Measurements from ENCODE around the gene PLEKHH2.
"Not testable (repeated sequence)": the region's sequence is repeated elsewhere in the genome, so short reads cannot be mapped to it uniquely, and the experiment has no call there.

PLEKHH2 gene

DNA sequence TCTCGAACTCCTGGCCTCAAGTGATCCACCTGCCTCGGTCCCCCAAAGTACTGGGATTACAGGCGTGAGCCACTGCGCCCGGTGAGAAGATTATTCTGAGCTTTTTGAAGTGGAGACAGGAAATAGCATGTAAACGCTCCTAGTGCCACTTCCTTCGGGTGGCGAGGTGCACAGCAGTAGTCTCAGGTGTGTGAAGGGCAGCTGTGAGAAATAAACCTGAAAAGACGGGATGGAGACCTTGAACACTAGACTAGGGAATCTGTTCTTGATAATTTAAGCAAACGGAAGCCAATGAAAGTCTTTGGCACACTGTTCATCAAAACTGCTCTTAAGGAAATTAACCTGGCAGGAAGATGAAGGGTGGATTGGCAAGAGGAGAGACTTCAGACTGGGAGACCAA is 439 bp upstream of the PLEKHH2 start:
- DNase-seq (ENCODE audit: low read depth in 3 of 3), result no peak

DNA sequence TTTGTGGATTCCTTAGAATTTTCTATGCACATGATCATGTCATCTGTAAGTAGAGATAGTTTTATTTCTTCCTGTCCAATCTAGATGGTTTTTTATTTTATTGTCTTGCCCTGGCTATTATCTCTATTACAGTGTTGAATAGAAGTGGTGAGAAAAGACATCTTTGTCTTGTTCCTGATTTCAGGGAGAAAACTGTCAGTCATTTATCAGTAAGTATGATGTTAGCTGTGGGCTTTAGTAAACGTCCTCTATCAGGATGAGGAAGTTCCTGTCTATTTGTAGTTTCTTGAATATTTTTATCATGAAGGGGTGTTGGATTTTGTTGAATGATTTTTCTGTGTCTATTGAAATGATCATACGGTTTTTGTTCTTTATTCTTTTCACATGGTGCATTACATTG is 5.3 kb downstream of the PLEKHH2 start:
- DNase-seq (ENCODE audit: low read depth in 3 of 3), result no peak

GRCh38 chr2:43643680-43644079 is 6.6 kb downstream of the PLEKHH2 start:
- no peak for DNase-seq (ENCODE audit: low read depth in 3 of 3)

DNA sequence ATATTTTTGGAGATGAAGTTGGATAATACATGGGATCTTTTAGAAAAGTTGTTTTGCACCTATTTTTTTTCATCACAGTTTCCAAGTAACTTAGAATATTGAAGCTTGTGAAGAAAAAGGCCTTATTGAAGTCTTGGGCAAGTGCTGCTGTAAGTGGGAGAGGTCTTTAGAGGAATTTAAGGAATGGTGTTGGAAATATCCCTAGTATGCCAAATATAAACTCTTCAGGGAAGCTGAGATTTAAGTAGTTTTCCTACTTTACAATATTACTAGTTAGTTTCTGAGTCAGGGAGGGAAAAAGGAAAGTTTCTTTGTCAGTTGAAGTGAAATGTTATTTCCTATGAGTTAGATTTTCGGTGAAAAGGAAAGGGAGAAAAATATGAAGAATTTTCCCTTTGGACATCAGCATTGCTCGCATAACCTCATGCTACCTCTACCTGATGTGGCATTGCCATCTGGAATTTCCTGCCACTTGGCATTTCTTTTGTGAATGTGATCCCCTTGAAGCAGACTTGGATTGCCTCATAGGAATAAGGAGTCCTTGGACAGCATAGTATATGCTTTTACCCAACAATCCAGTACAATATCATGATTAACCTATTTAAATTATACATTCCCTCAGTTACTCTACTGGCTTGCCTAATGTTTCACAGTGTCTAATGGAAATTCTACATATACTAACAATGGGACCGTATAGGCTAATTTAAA is 12.1 kb downstream of the PLEKHH2 start:
- DNase-seq (ENCODE audit: low read depth in 3 of 3), result no peak

DNA sequence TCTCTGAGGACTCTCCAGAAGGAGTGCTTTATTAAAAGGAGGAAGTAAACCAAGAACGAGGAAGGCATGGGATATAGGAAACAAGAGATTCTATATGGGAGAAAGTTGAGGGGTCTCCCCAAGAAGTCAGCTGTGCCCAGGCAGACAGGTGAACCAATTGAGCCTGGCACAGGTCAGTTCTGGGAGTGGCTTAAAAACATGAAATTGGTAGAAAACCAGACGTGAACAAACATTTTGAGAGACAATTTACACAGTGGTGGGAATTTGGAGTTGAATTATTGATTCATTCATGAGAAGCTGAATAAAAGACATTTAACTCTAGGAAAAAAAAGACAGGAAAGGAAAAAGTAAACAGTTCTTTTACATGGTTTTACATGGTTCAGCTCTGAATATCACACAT is 16.4 kb downstream of the PLEKHH2 start:
- no peak for DNase-seq (ENCODE audit: low read depth in 3 of 3)

- DNase-seq (ENCODE audit: low read depth in 3 of 3), result no peak
These were observed 20.2 kb downstream of the PLEKHH2 start for GRCh38 chr2:43657241-43657640.

- no peak for DNase-seq (ENCODE audit: low read depth in 3 of 3)
These were observed 38.7 kb downstream of the PLEKHH2 start for GRCh38 chr2:43675646-43676321.

DNA sequence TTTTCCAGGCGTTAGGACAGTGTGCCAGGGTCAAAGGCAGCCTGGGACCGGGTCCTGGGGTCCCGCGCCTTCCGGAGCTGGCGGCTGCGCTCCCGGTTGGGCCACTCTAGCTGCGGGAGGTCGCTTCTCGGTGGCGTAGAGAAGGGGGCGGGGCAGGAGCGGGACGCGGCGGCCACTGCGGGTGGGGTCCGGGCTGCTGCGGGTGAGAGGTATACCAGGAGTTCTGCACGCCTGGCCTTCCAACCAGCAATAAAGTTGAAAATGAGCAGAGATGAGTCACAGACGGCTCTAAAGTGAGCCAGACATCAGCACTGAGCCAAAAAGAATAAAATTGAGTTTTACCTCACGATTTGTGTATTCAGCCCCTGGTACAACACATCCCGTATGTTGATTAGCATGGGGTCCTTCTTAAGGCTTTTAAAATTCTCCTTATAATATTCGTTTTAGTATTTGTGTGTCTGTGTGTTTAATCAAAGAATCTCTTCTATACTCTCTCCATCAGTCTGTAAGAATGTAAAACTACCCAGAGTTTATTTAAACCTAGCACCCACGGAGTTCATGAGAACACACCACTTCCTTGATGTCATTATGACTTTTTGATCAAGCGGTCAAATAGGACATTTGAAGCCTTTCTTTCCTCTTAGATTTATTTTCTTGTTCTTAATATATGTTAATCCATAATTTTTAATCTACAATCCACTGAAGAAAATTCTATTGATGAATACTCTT is 39.4 kb downstream of the PLEKHH2 start, which contains the start of gene C1GALT1C1L:
TSS of gene C1GALT1C1L (minus strand) at position 108 of the 729 bp plus-strand sequence. CDS start at position 1, 107 bp downstream.
- DNase-seq (ENCODE audit: low read depth in 3 of 3), result peak; percentile 1 to 27 (median 8)

DNA sequence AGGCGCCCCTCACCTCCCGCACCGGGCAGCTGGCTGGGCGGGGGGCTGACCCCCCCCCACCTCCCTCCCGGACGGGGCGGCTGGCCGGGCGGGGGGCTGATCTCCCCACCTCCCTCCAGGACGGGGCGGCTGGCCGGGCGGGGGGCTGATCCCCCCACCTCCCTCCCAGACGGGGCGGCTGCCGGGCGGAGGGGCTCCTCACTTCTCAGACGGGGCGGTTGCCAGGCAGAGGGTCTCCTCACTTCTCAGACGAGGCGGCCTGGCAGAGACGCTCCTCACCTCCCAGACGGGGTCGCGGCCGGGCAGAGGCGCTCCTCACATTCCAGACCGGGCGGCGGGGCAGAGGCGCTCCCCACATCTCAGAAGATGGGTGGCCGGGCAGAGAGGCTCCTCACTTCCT is 40.7 kb downstream of the PLEKHH2 start:
- not testable (repeated sequence) for DNase-seq (ENCODE audit: low read depth in 3 of 3)

DNA sequence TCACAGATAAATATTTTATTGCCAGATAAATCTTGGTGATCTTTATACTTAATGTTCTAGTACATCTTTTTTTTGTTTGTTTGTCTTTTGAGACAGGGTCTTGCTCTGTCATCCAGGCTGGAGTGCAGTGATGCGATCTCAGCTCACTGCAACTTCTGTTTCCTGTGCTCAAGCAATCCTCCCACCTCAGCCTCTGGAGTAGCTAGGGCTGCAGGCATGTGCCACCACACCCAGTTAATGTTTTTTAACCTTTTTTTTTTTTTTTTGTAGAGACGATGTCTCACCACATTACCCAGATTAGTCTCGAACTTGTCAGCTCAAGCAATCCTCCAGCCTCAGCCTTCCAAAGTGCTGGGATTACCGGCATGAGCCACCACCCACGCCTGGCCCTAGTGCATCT is 48.3 kb downstream of the PLEKHH2 start:
- no peak for DNase-seq (ENCODE audit: low read depth in 3 of 3)

- no peak for DNase-seq (ENCODE audit: low read depth in 3 of 3)
These were observed 52.9 kb downstream of the PLEKHH2 start for GRCh38 chr2:43689999-43690398.

DNA sequence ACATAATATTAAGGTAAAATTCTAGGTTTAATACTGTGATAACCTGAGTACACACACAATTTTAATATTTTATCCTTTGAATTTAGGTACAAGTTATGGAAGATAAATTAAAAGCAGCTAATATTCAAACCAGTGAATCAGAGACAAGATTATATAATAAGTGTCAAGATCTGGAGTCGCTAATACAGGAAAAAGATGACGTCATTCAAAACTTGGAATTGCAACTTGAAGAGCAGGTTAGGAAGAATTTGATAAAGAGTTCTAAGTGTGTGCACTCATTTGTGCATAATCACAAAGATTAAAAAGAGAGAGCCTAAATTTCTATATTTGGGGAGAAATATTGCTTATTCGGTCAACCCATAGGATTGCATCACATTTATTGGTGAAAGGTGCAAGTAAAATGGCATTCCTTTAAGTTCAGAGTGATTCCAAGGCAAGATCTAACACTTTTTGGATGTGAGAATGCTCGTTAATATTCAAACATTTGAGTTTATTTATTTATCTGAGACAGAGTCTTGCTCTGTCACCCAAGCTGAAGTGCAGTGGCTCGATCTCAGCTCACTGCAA is 55.5 kb downstream of the PLEKHH2 start:
- no peak for DNase-seq (ENCODE audit: low read depth in 3 of 3)

DNA sequence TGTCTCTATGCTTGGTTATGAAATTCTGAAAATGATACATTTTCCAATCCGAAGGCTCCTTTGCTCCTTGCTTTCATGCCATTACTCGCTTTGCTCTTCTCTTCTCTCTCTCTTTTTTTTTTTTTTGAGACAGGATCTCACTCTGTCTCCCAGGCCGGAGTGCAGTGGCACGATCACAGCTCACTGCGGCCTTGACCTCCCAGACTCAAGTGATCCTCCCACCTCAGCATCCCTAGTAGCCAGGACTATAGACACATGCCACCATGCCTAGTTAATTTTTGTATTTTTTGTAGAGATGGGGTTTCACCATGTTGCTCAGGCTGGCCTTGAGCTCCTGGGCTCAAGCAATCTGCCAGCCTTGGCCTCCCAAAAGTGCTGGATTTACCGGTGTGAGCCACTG is 61.1 kb downstream of the PLEKHH2 start:
- DNase-seq (ENCODE audit: low read depth in 3 of 3), result not testable (repeated sequence)

DNA sequence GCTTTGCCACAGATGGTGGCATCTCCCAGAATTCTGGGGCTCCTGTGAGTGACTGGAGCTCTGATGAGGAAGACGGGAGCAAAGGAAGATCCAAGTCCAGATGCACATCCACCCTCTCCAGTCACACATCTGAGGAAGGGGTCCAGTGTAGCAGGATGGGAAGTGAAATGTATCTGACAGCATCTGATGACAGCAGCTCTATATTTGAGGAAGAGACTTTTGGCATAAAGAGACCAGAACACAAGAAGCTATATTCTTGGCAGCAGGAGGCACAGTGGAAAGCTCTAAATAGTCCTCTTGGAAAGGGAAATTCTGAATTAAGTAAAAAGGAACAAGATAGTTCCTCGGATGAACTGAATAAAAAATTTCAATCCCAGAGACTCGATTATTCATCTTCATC is 62.7 kb downstream of the PLEKHH2 start:
- no peak for DNase-seq (ENCODE audit: low read depth in 3 of 3)

DNA sequence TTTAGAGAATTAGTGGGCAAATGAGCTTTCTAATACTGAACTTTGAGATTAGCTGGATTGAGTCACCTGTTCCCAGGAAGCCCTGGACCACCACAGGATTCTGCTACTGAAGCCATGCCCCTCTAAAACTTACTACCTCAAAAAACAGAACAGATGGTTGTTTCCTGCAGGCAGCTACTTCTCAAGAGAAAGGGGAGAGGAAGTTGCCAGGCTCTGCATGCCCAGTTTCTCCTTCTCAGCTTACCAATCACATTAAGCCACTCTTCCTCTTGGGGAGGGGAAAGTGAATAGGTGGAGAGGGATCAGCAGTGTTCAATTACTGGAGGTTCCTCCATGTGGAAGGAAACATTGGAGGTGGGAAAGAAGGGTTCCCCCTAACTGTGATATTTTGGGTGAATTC is 64.1 kb downstream of the PLEKHH2 start:
- DNase-seq (ENCODE audit: low read depth in 3 of 3), result no peak

- DNase-seq (ENCODE audit: low read depth in 3 of 3), result no peak
These were observed 70.4 kb downstream of the PLEKHH2 start for GRCh38 chr2:43707255-43708015.

DNA sequence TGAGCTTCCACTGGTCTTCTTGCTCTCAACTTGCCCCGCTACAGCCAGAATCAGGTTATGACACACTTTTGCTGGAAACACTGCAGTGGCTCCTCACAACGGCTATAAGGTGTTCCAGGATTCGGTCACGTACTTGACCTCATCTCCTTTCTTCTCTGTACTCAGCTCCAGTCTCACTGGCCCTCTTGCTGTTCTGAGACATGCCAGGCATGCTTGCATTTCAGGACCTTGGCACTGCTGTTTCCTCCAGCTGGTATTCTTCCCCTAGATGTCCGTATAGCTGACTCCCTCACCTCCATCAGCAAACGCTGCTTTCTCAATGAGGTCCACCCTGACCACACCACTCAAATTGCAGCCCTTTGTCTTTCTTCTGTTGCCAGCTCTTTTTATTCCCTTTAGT is 71.1 kb downstream of the PLEKHH2 start:
- no peak for DNase-seq (ENCODE audit: low read depth in 3 of 3)

DNA sequence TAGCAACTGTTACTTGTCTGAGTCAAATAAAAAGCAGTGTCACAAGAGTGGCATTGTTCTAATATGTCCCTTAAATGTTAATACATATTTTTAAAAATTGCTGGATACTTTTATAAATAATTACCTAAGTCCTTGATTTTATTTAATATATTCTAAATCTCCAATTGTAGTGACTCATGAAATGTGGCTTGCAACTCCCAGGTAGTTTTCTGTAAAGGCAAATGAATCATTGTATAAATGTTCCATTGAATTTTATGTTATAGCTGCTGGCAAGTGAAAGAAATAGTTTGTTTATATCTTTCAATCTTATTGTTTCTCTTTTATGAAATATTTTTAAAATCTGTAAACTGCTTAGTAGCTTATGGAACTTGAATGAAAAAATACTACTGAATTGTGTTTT is 71.8 kb downstream of the PLEKHH2 start:
- DNase-seq (ENCODE audit: low read depth in 3 of 3), result no peak

DNA sequence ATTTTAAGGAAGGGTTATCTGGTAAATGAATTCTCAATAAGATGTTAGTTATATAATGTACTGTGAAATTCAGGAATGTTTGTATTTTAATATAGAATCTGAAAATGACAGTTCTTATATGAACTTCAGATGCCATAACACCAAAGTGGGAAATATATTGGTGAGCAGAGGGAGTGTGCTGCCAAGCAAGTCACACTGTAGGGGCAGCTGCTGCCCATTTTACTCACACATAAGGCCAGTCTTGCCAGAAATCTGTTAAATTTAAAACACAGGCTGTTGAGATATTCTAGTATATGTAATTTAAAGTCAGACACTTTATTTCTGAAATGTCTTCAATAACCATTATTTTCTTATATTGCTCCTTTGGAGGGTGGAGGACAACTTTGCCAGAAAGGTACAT is 73.8 kb downstream of the PLEKHH2 start:
- no peak for DNase-seq (ENCODE audit: low read depth in 3 of 3)

DNA sequence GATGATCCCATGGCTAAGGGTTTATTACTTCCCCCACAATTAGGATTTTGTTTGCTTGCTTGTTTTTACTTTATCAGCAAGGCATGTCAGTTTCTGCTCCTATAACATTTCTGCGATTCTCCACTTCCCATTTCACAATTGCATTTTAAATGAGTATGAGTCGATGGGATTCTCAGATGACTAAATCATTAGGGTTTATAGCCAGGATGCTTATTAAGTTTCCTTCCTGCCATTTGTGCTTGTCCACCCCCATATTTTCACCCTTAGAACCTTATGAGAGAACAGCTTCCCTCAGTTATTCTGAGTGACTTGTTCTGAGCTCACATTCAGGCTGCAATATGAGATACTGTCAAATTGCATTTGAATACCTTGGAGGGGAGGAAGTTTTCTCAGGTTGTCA is 77.1 kb downstream of the PLEKHH2 start:
- no peak for DNase-seq (ENCODE audit: low read depth in 3 of 3)

- DNase-seq (ENCODE audit: low read depth in 3 of 3), result no peak
These were observed 78.4 kb downstream of the PLEKHH2 start for GRCh38 chr2:43715300-43716098.

Data from stimulated activated CD4-positive, alpha-beta T cell treated with anti-CD3 and anti-CD28 coated beads, TNF-alpha, amount 100 ng/mL, for 48 hours (primary cell).